Activated CD4-positive, alpha-beta T cell treated with anti-CD3 and anti-CD28 coated beads, Interleukin-10, Interleukin-2, amounts not matched to agents 100 ng/mL and 50 ng/mL, durations not matched to agents 16 hours and 8 hours (primary cell): ENCODE results near the gene SLC4A5.
"Not testable (repeated sequence)": the region's sequence is repeated elsewhere in the genome, so short reads cannot be mapped to it uniquely, and the experiment has no call there.

Experiments used
- DNase-seq: peaks from one replicate; pipeline ENCODE4 v3.0.0-alpha.2; 2020

The SLC4A5 gene

GRCh38 chr2:74364533-74365505, 21.6 kb upstream of the SLC4A5 start:
- no peak for DNase-seq

GRCh38 chr2:74361327-74361726, 18.1 kb upstream of the SLC4A5 start:
- DNase-seq, result no peak

GRCh38 chr2:74357627-74358026, 14.4 kb upstream of the SLC4A5 start:
- no peak for DNase-seq

GRCh38 chr2:74349889-74350288, 6.7 kb upstream of the SLC4A5 start:
- no peak for DNase-seq

GRCh38 chr2:74347742-74348141, 4.5 kb upstream of the SLC4A5 start:
- DNase-seq, result no peak

- no peak for DNase-seq
These were observed 4.1 kb upstream of the SLC4A5 start for GRCh38 chr2:74347303-74347702.

GRCh38 chr2:74345272-74345943, 2.2 kb upstream of the SLC4A5 start:
- DNase-seq, result no peak

- DNase-seq, result not testable (repeated sequence)
These were observed 7.0 kb downstream of the SLC4A5 start for GRCh38 chr2:74336227-74336626.

GRCh38 chr2:74334931-74335333, 8.3 kb downstream of the SLC4A5 start:
- DNase-seq, result peak; percentile 71

- no peak for DNase-seq
These were observed 9.2 kb downstream of the SLC4A5 start for GRCh38 chr2:74333896-74334586.

- peak; percentile 30 for DNase-seq
These were observed 10.0 kb downstream of the SLC4A5 start for GRCh38 chr2:74333175-74333574.

GRCh38 chr2:74332550-74333174, 10.6 kb downstream of the SLC4A5 start:
- DNase-seq, result no peak

GRCh38 chr2:74328573-74328972, 14.6 kb downstream of the SLC4A5 start:
- no peak for DNase-seq

GRCh38 chr2:74328074-74328473, 15.1 kb downstream of the SLC4A5 start:
- DNase-seq, result no peak

GRCh38 chr2:74327627-74328026, 15.6 kb downstream of the SLC4A5 start:
- DNase-seq, result no peak

GRCh38 chr2:74327199-74327598, 16.0 kb downstream of the SLC4A5 start:
- DNase-seq, result no peak

- no peak for DNase-seq
These were observed 17.4 kb downstream of the SLC4A5 start for GRCh38 chr2:74325815-74326214.

GRCh38 chr2:74321737-74322136, 21.5 kb downstream of the SLC4A5 start:
- no peak for DNase-seq

GRCh38 chr2:74317701-74318100, 25.5 kb downstream of the SLC4A5 start:
- no peak for DNase-seq

- DNase-seq, result no peak
These were observed 26.5 kb downstream of the SLC4A5 start for GRCh38 chr2:74316627-74317295.

GRCh38 chr2:74314107-74314506, 29.1 kb downstream of the SLC4A5 start:
- no peak for DNase-seq

GRCh38 chr2:74313497-74313896, 29.7 kb downstream of the SLC4A5 start:
- DNase-seq, result no peak
